HCT116 (cell line): Measurements from ENCODE around the gene SRCIN1. TPM values are rescaled to one million over a fixed set of nuclear protein-coding genes. Genes with fewer than 3 reads are reported as not detected.

Experiments
- ATAC-seq: fragments of 200-7000 bp; cut with Tn5 transposase; 2 replicates; pipeline ENCODE4 v1.9.1; 2020; ENCODE audit warnings: mild to moderate bottlenecking, moderate library complexity
- BruUV-seq: library from RNA; stranded (reverse); fragments of 400-500 nt; replicated peaks from 2 replicates; lab custom pipeline; 2021; lab: Mats Ljungman, UMichigan
- CTCF ChIA-PET: fragments of 300-600 bp; sonication (Branson Sonifier 250); formaldehyde crosslinking; loops from one replicate; lab custom pipeline; 2021; ENCODE audit warnings: antibody characterized with exemption; lab: Charles Lee
- POLR2A ChIA-PET: fragments of 300-600, 350-600 bp; sonication (Branson Sonifier 250); formaldehyde crosslinking; loops from one replicate; lab custom pipeline; 2021; ENCODE audit warnings: antibody characterized with exemption; lab: Charles Lee
- RAD21 ChIA-PET, 2 experiments: fragments of 300-600 bp; sonication (Branson Sonifier 250); formaldehyde crosslinking; loops; one replicate each; lab custom pipeline; 2023; ENCODE audit warnings: low total read pairs in 2 of 2; ENCODE audit not compliant: uncharacterized antibody in 2 of 2, unreplicated experiment in 2 of 2, low non-redundant PET in 1 of 2; lab: Charles Lee
- DNase-seq: peaks from one replicate; pipeline ENCODE4 v3.0.0-alpha.2; 2010; ENCODE audit warnings: low read depth, low spot score
- H2AFZ ChIP-seq: fragments of 200-600 bp; shearing (Covaris generic), sonication (generic); 2 replicates; pipeline ENCODE4 v1.6.1; 2017; ENCODE audit warnings: low read depth, mixed run types, mixed read lengths, antibody characterized with exemption, low read length; ENCODE audit not compliant: poor library complexity, severe bottlenecking
- H3K27ac ChIP-seq: 2 replicates; pipeline ENCODE4 v1.5.1; 2012; ENCODE audit warnings: low read depth, low read length
- H3K27me3 ChIP-seq: fragments of 200-600 bp; sonication (generic); 2 replicates; pipeline ENCODE4 v1.6.1; 2016; ENCODE audit warnings: mixed run types, low read length, mixed read lengths; ENCODE audit not compliant: insufficient read depth
- H3K36me3 ChIP-seq, 2 experiments: fragments of 200-500 bp in 1 of 2; fragments of 200-600 bp in 1 of 2; sonication (Bioruptor generic) in 1 of 2; sonication (generic) in 1 of 2; 2 replicates each; pipeline versions ENCODE4 v1.5.1 to v1.6.1; 2014 to 2016; ENCODE audit warnings: low read length in 2 of 2, inconsistent platforms in 1 of 2, mixed read lengths in 1 of 2, mixed run types in 1 of 2; ENCODE audit not compliant: insufficient read depth in 2 of 2, control insufficient read depth in 1 of 2
- H3K4me1 ChIP-seq, 2 experiments: fragments of 200-600 bp in 1 of 2; sonication (generic) in 1 of 2; 2 replicates each; pipeline versions ENCODE4 v1.5.1 to v1.6.1; 2012 to 2017; ENCODE audit warnings: low read length in 2 of 2, inconsistent platforms in 1 of 2, mild to moderate bottlenecking in 1 of 2, mixed read lengths in 1 of 2, mixed run types in 1 of 2, moderate library complexity in 1 of 2; ENCODE audit not compliant: insufficient read depth in 2 of 2, control insufficient read depth in 1 of 2
- H3K4me2 ChIP-seq: fragments of 200-600 bp; sonication (generic); 2 replicates; pipeline ENCODE4 v1.6.1; 2017; ENCODE audit warnings: mixed run types, low read length, mixed read lengths
- H3K4me3 ChIP-seq, 2 experiments: fragments of 200-600 bp in 1 of 2; sonication (generic) in 1 of 2; replicated peaks in 1 of 2; 2 replicates each; pipeline ENCODE4 v1.5.1; 2011 to 2016; ENCODE audit warnings: low read length in 2 of 2, control low read depth in 1 of 2, low read depth in 1 of 2, mild to moderate bottlenecking in 1 of 2, mixed read lengths in 1 of 2, mixed run types in 1 of 2
- H3K79me2 ChIP-seq: fragments of 200-600 bp; sonication (generic); 2 replicates; pipeline ENCODE4 v1.6.1; 2017; ENCODE audit warnings: mild to moderate bottlenecking, mixed run types, low read length, moderate library complexity, mixed read lengths; ENCODE audit not compliant: insufficient read depth
- H3K9ac ChIP-seq: fragments of 200-600 bp; sonication (generic); 2 replicates; pipeline ENCODE4 v1.6.1; 2016; ENCODE audit warnings: low read length, mixed read lengths
- H3K9me2 ChIP-seq: fragments of 200-600 bp; sonication (generic), shearing (Covaris generic); 2 replicates; pipeline ENCODE4 v1.6.1; 2017; ENCODE audit warnings: mixed run types, mild to moderate bottlenecking, moderate library complexity; ENCODE audit not compliant: insufficient read depth
- H3K9me3 ChIP-seq, 2 experiments: fragments of 200-500 bp in 1 of 2; fragments of 200-600 bp in 1 of 2; sonication (Bioruptor generic) in 1 of 2; sonication (generic) in 1 of 2; 2 replicates each; pipeline ENCODE4 v1.6.1; 2014 to 2017; ENCODE audit warnings: low read length in 2 of 2, mixed read lengths in 2 of 2, inconsistent platforms in 1 of 2, low read depth in 1 of 2, mild to moderate bottlenecking in 1 of 2, mixed run types in 1 of 2, moderate library complexity in 1 of 2; ENCODE audit not compliant: control insufficient read depth in 1 of 2, insufficient read depth in 1 of 2
- H4K20me1 ChIP-seq: fragments of 200-600 bp; sonication (generic), shearing (Covaris generic); 2 replicates; pipeline ENCODE4 v1.6.1; 2017; ENCODE audit warnings: mixed run types, mild to moderate bottlenecking, moderate library complexity; ENCODE audit not compliant: insufficient read depth
- CBX3 ChIP-seq: IDR thresholded peaks from 2 replicates; pipeline ENCODE4 v1.6.1; 2012; ENCODE audit warnings: low read depth
- CEBPB ChIP-seq: IDR thresholded peaks from 2 replicates; pipeline ENCODE4 v1.6.1; 2012; ENCODE audit warnings: low read depth
- EGR1 ChIP-seq: IDR thresholded peaks from 2 replicates; pipeline ENCODE4 v1.6.1; 2012; ENCODE audit warnings: low read depth
- ELF1 ChIP-seq: IDR thresholded peaks from 2 replicates; pipeline ENCODE4 v1.6.1; 2012; ENCODE audit warnings: low read depth, borderline replicate concordance
- EZH2 ChIP-seq: fragments of 200-600 bp; sonication (generic); IDR thresholded peaks from 2 replicates; pipeline ENCODE4 v1.6.1; 2017; ENCODE audit warnings: antibody characterized with exemption, mixed run types
- EZH2phosphoT487 ChIP-seq: fragments of 200-600 bp; IDR thresholded peaks from 2 replicates; pipeline ENCODE4 v1.6.1; 2018; ENCODE audit warnings: antibody characterized with exemption, borderline replicate concordance
- FOSL1 ChIP-seq: IDR thresholded peaks from 2 replicates; pipeline ENCODE4 v1.6.1; 2012; ENCODE audit warnings: low read depth
- JUND ChIP-seq: IDR thresholded peaks from 2 replicates; pipeline ENCODE4 v1.6.1; 2012
- RAD21 ChIP-seq: IDR thresholded peaks from 2 replicates; pipeline ENCODE4 v1.6.1; 2012; ENCODE audit warnings: low read depth, mild to moderate bottlenecking
- SIN3A ChIP-seq: IDR thresholded peaks from 2 replicates; pipeline ENCODE4 v1.6.1; 2012; ENCODE audit warnings: low read depth
- SP1 ChIP-seq: IDR thresholded peaks from 2 replicates; pipeline ENCODE4 v1.6.1; 2012; ENCODE audit warnings: low read depth
- TCF7L2 ChIP-seq: IDR thresholded peaks from 2 replicates; pipeline ENCODE4 v1.7.0; 2011; ENCODE audit warnings: borderline replicate concordance, inconsistent platforms; ENCODE audit not compliant: insufficient read depth, insufficient read length; ENCODE audit errors: extremely low read depth
- YY1 ChIP-seq: IDR thresholded peaks from 2 replicates; pipeline ENCODE4 v1.6.1; 2011; ENCODE audit warnings: low read length, low read depth, moderate library complexity, mild to moderate bottlenecking; ENCODE audit not compliant: insufficient replicate concordance; ENCODE audit errors: extremely low read depth
- ZFX ChIP-seq: fragments of 450-650 bp; IDR thresholded peaks from 2 replicates; pipeline ENCODE4 v1.6.1; 2017
- ZNF274 ChIP-seq: fragments of 200-500 bp; sonication (Bioruptor generic); IDR thresholded peaks from 2 replicates; pipeline ENCODE4 v1.6.1; 2014; ENCODE audit warnings: mild to moderate bottlenecking, low read depth, low read length, inconsistent platforms
- intact Hi-C: fragments of 100-400 bp; cut with micrococcal nuclease; formaldehyde crosslinking; loops from 2 replicates; pipeline ENCODE4 v1.10.0; 2022
- total RNA-seq: library from RNA; stranded (reverse); gene quantifications from one replicate; pipeline ENCODE4 v1.2.1, GENCODE V29; 2021; ENCODE audit not compliant: unreplicated experiment
- TF ChIP-seq, protein P1 (sequence below): IDR thresholded peaks from 2 replicates; pipeline ENCODE4 v1.6.1; 2012
- TF ChIP-seq, protein P2 (sequence below): IDR thresholded peaks from 2 replicates; pipeline ENCODE4 v1.6.1; 2011; ENCODE audit warnings: mild to moderate bottlenecking, low read length, moderate library complexity; ENCODE audit not compliant: insufficient replicate concordance; ENCODE audit errors: extremely low read depth
- TF ChIP-seq, protein P3 (sequence below), 3 experiments: fragments of 200-600 bp in 1 of 3; sonication (generic) in 1 of 3; IDR thresholded peaks in 2 of 3; conservative IDR thresholded peaks in 1 of 3; 2 replicates each; pipeline ENCODE4 v1.5.1; 2012 to 2017; ENCODE audit warnings: low read depth in 2 of 3, low read length in 2 of 3, antibody characterized with exemption in 1 of 3, borderline replicate concordance in 1 of 3, control low read depth in 1 of 3, mild to moderate bottlenecking in 1 of 3, mixed read lengths in 1 of 3, mixed run types in 1 of 3, moderate library complexity in 1 of 3; ENCODE audit not compliant: insufficient read depth in 1 of 3
- TF ChIP-seq, protein P4 (sequence below): IDR thresholded peaks from 2 replicates; pipeline ENCODE4 v1.6.1; 2012

The SRCIN1 gene
- total RNA-seq, 1 experiment from 2014 or later: 10.5 TPM

DNA sequence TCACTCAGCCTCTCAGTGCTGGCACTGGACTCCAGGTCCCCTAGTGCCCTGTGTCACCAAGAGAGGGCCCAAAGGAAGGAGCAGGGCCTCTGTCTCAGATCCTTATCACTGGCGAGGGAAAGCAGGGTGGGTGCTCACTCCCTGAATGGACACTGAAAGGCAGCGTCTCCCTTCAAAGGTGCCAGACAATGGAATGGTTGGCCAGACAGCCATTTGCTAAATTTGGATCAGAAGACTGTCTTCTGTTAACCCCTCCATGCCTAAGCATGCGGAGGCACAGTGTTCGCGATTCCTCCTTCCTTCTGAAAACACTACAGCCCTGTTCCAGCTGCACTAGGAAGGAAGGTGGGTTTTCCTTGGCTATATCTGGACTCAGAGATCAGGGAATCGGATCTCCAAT lies 48.4 kb downstream of the SRCIN1 start:
- Histone ChIP-seq H3K27me3 (no peaks in the 10 kb centered on the region), H3K27ac (peak overlapping the region; percentile 25; the same call in 1 of the 2 replicates), H3K9me3 (no peaks in the 10 kb centered on the region), H4K20me1 (no peaks in the 10 kb centered on the region), H3K4me2 (peak overlapping the region; percentile 96), H3K79me2 (no peaks in the 10 kb centered on the region), H3K9me2 (no peaks in the 10 kb centered on the region), H2AFZ (no peak overlapping the region), H3K4me3 (peak overlapping the region; percentile 46 to 61), H3K4me1 (peaks cover 21 to 42% of the 10 kb centered on the region in 2 experiments), H3K9ac (peak overlapping the region; percentile 57), H3K36me3 (no peaks in the 10 kb centered on the region)
- ATAC-seq (no peak), DNase-seq (no peak)
- ChIA-PET CTCF (interaction anchor here (0.8 to 4.8 kb wide), 27 partner anchors 8 to 208 kb away, joined by 3 to 146 read pairs (median 5); partner anchors contain the start of gene SRCIN1), POLR2A (interaction anchor here (0.7 to 1.7 kb wide), 7 partner anchors 12 to 643 kb away, joined by 3 to 4 read pairs (median 4); partner anchors contain the start of gene RPL19), RAD21 (interaction anchor here (1.1 to 2.4 kb wide), 7 partner anchors 25 to 110 kb away, joined by 7 to 21 read pairs (median 9); no protein-coding TSS in a partner anchor)
- TF ChIP-seq EGR1: no peak
- TF ChIP-seq CBX3: no peak
- no peak for TF ChIP-seq ZNF274
- TF ChIP-seq, protein P1, sequence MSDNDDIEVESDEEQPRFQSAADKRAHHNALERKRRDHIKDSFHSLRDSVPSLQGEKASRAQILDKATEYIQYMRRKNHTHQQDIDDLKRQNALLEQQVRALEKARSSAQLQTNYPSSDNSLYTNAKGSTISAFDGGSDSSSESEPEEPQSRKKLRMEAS: no peak
- TF ChIP-seq, protein P2, sequence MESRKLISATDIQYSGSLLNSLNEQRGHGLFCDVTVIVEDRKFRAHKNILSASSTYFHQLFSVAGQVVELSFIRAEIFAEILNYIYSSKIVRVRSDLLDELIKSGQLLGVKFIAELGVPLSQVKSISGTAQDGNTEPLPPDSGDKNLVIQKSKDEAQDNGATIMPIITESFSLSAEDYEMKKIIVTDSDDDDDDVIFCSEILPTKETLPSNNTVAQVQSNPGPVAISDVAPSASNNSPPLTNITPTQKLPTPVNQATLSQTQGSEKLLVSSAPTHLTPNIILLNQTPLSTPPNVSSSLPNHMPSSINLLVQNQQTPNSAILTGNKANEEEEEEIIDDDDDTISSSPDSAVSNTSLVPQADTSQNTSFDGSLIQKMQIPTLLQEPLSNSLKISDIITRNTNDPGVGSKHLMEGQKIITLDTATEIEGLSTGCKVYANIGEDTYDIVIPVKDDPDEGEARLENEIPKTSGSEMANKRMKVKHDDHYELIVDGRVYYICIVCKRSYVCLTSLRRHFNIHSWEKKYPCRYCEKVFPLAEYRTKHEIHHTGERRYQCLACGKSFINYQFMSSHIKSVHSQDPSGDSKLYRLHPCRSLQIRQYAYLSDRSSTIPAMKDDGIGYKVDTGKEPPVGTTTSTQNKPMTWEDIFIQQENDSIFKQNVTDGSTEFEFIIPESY: no peak
- TF ChIP-seq, protein P3, sequence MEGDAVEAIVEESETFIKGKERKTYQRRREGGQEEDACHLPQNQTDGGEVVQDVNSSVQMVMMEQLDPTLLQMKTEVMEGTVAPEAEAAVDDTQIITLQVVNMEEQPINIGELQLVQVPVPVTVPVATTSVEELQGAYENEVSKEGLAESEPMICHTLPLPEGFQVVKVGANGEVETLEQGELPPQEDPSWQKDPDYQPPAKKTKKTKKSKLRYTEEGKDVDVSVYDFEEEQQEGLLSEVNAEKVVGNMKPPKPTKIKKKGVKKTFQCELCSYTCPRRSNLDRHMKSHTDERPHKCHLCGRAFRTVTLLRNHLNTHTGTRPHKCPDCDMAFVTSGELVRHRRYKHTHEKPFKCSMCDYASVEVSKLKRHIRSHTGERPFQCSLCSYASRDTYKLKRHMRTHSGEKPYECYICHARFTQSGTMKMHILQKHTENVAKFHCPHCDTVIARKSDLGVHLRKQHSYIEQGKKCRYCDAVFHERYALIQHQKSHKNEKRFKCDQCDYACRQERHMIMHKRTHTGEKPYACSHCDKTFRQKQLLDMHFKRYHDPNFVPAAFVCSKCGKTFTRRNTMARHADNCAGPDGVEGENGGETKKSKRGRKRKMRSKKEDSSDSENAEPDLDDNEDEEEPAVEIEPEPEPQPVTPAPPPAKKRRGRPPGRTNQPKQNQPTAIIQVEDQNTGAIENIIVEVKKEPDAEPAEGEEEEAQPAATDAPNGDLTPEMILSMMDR (IDR thresholded peaks at IDR 0.05 in 2 of 3, conservative IDR thresholded peaks at IDR 0.05 in 1 of 3; ENCODE audit: borderline replicate concordance in 1 of 3, insufficient read depth in 1 of 3, low read depth in 2 of 3, low read length in 2 of 3): no peak
- TF ChIP-seq, protein P4, sequence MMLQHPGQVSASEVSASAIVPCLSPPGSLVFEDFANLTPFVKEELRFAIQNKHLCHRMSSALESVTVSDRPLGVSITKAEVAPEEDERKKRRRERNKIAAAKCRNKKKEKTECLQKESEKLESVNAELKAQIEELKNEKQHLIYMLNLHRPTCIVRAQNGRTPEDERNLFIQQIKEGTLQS: no peak
- no peak for TF ChIP-seq CEBPB
- no peak for TF ChIP-seq SIN3A
- no peak for TF ChIP-seq FOSL1
- TF ChIP-seq TCF7L2: no peak
- no peak for TF ChIP-seq YY1
- TF ChIP-seq ELF1: no peak
- no peak for TF ChIP-seq EZH2phosphoT487
- no peak for TF ChIP-seq ZFX
- TF ChIP-seq JUND: no peak
- TF ChIP-seq SP1: no peak
- no peak for TF ChIP-seq RAD21
- no peak for TF ChIP-seq EZH2
- BruUV-seq: no TSS peak
- intact Hi-C loops: no loop called here
